Right lobe of liver (tissue), 6 donors: ENCODE results near the gene RPL18. TPM values are rescaled to one million over a fixed set of nuclear protein-coding genes. Genes with fewer than 3 reads are reported as not detected.

Source experiments
- ATAC-seq, 4 donors: fragments of 200-7000 bp; cut with Tn5 transposase; one replicate each; pipeline ENCODE4 v1.9.1; 2020; ENCODE audit warnings: mild to moderate bottlenecking in 4 of 4, moderate library complexity in 4 of 4
- DNase-seq, 3 donors: peaks; one replicate each; pipeline ENCODE4 v3.0.0-alpha.2; 2020
- H3K27ac ChIP-seq, 3 donors: fragments of 200-600 bp; one replicate each; pipeline ENCODE4 v1.8.0; 2022
- H3K27me3 ChIP-seq, 2 donors: fragments of 200-600 bp; one replicate each; pipeline ENCODE4 v1.8.0; 2022
- H3K36me3 ChIP-seq, 4 donors: fragments of 200-600 bp; sonication (generic) in 1 of 4; one replicate each; pipeline versions ENCODE4 v1.5.1 to v1.8.0; 2017 to 2022; ENCODE audit warnings: control low read depth in 1 of 4
- H3K4me1 ChIP-seq, 4 donors: fragments of 200-600 bp; sonication (generic) in 1 of 4; one replicate each; pipeline versions ENCODE4 v1.5.1 to v1.8.0; 2017 to 2022; ENCODE audit warnings: control low read depth in 1 of 4
- H3K4me3 ChIP-seq, 3 donors: fragments of 200-600 bp; one replicate each; pipeline ENCODE4 v1.8.0; 2022
- H3K9me3 ChIP-seq, 4 donors: fragments of 200-600 bp; sonication (generic) in 1 of 4; one replicate each; pipeline versions ENCODE4 v1.5.1 to v1.8.0; 2017 to 2022; ENCODE audit warnings: control low read depth in 1 of 4
- CTCF ChIP-seq, 4 donors: fragments of 200-600 bp in 3 of 4; fragments of 450-650 bp in 1 of 4; IDR thresholded peaks; one replicate each; pipeline versions ENCODE4 v1.5.1 to v1.8.0; 2016 to 2022; ENCODE audit warnings: antibody characterized with exemption in 4 of 4, mild to moderate bottlenecking in 2 of 4
- POLR2A ChIP-seq: fragments of 450-650 bp; IDR thresholded peaks from one replicate; pipeline ENCODE4 v1.6.1; 2017; ENCODE audit warnings: antibody characterized with exemption, mild to moderate bottlenecking
- WGBS: methylation state at CpG from one replicate; pipeline ENCODE4 v1.1.6; 2018; ENCODE audit warnings: low coverage, low lambda C conversion rate; ENCODE audit not compliant: insufficient coverage; ENCODE audit errors: missing lambda C conversion rate; 5-methylcytosine and 5-hydroxymethylcytosine counted together
- intact Hi-C, 2 donors: fragments of 100-400 bp; cut with DNase I; formaldehyde crosslinking; loops; one replicate each; pipeline versions ENCODE4 v1.11.2 to v1.14.1; 2022
- total RNA-seq, 6 experiments: library from RNA; depleted of rRNA in 2 of 6; stranded (reverse); fragments of >200 nt in 2 of 6; fragmentation: NEBNext Ultra II Directional in 3 of 6; extraction: Animal tissue kit (Norgen Biotek cat#: 25700) in 3 of 6; gene quantifications; one replicate each; pipeline versions ENCODE4 v1.1.0 to v1.2.4, GENCODE V29; 2016 to 2023
- donor health status: DM: no; HTN: yes; CAD: no.
- donor health status: DM: no; HTN: no; CAD: no.
- donor health status: DM: no; HTN: no; CAD: no.
- donor health status: DM: no; HTN: yes; CAD: no.
- donor health status: DM: no; HTN: yes; CAD: no.

Gene RPL18
- total RNA-seq, 6 experiments from 2014 or later = 355 to 867 (median 385) TPM

GRCh38 chr19:48596237-48596636 is 22.7 kb downstream of the RPL18 start:
- Histone ChIP-seq H3K4me1 (no peaks in the 10 kb centered on the region), H3K4me3 (no peak overlapping the region), H3K27me3 (no peaks in the 10 kb centered on the region), H3K36me3 (no peaks in the 10 kb centered on the region), H3K9me3 (no peaks in the 10 kb centered on the region), H3K27ac (no peak overlapping the region)
- intact Hi-C loops = loop anchor here in 1 of 2 donors (10.0 kb wide), 1 partner anchor 101 kb away; no protein-coding TSS in a partner anchor
- ATAC-seq (no peak), DNase-seq (no peak)
- WGBS = 49% methylated on average over 2 of the region's 4 CpGs
- TF ChIP-seq CTCF (IDR thresholded peaks at IDR 0.05) (no peak), POLR2A (no peak)

- H3K36me3 ChIP-seq = no peaks in the 10 kb centered on the region
Measured at GRCh38 chr19:48595833-48596232, 23.1 kb downstream of the RPL18 start.

GRCh38 chr19:48595171-48595570 is 23.8 kb downstream of the RPL18 start:
- TF ChIP-seq POLR2A (no peak), CTCF (IDR thresholded peaks at IDR 0.05) (no peak)
- Histone ChIP-seq H3K9me3 (no peaks in the 10 kb centered on the region), H3K4me1 (no peaks in the 10 kb centered on the region), H3K27me3 (no peaks in the 10 kb centered on the region), H3K4me3 (no peak overlapping the region), H3K36me3 (no peaks in the 10 kb centered on the region), H3K27ac (no peak overlapping the region)
- no peak for ATAC-seq
- intact Hi-C loops = loop anchor here in 1 of 2 donors (10.0 kb wide), 1 partner anchor 100 kb away; no protein-coding TSS in a partner anchor
- DNase-seq = no peak
- WGBS = 77% methylated on average over 5 of the region's 9 CpGs

More at GRCh38 chr19:48595833-48596232, 23.1 kb downstream of the RPL18 start:
- ATAC-seq (no peak), DNase-seq (no peak)
- Histone ChIP-seq H3K27me3 (no peaks in the 10 kb centered on the region), H3K4me1 (no peaks in the 10 kb centered on the region), H3K9me3 (no peaks in the 10 kb centered on the region), H3K27ac (no peak overlapping the region), H3K4me3 (no peak overlapping the region)
- intact Hi-C loops = loop anchor here in 1 of 2 donors (10.0 kb wide), 1 partner anchor 101 kb away; no protein-coding TSS in a partner anchor
- TF ChIP-seq POLR2A (no peak), CTCF (IDR thresholded peaks at IDR 0.05) (no peak)
- whole genome bisulfite sequencing = 70% methylated on average over 4 of the region's 6 CpGs

- Histone ChIP-seq H3K27ac (no peak overlapping the region), H3K4me1 (no peaks in the 10 kb centered on the region), H3K9me3 (no peaks in the 10 kb centered on the region), H3K4me3 (no peak overlapping the region), H3K36me3 (no peaks in the 10 kb centered on the region), H3K27me3 (no peaks in the 10 kb centered on the region)
- WGBS = 74% methylated on average over 5 of the region's 5 CpGs
- intact Hi-C loops = loop anchor here in 1 of 2 donors (10.0 kb wide), 1 partner anchor 96 kb away; no protein-coding TSS in a partner anchor
- ATAC-seq = no peak
- TF ChIP-seq POLR2A = no peak
- TF ChIP-seq CTCF (IDR thresholded peaks at IDR 0.05) = no peak
- no peak for DNase-seq
Measured at GRCh38 chr19:48591021-48591420, 28.0 kb downstream of the RPL18 start.
